H1 (cell line): ENCODE data around the gene RAD51C. TPM values are rescaled to one million over a fixed set of nuclear protein-coding genes. Genes with fewer than 3 reads are reported as not detected.

Source experiments
- CTCF ChIA-PET: fragments of 300-600 bp; sonication (Branson Sonifier 250); formaldehyde crosslinking; loops from one replicate; lab custom pipeline; 2021; ENCODE audit not compliant: partially characterized antibody; lab: Charles Lee
- POLR2A ChIA-PET: fragments of 300-600 bp; sonication (Branson Sonifier 250); formaldehyde crosslinking; loops from one replicate; lab custom pipeline; 2021; ENCODE audit warnings: inconsistent platforms; ENCODE audit not compliant: partially characterized antibody; lab: Charles Lee
- DNase-seq, 2 experiments: peaks; one replicate each; pipeline versions ENCODE4 v3.0.0 to v3.0.0-alpha.2; 2010 to 2022; ENCODE audit warnings: low spot score in 2 of 2, low read depth in 1 of 2, mixed read lengths in 1 of 2
- FAIRE-seq: peaks from 2 replicates; lab custom pipeline; 2011; peaks lifted over from hg19 to GRCh38; lab: Jason Lieb, UNC
- H2AFZ ChIP-seq: 2 replicates; pipeline ENCODE4 v1.8.1; 2012; ENCODE audit warnings: low read length, inconsistent platforms
- H2AK5ac ChIP-seq: 2 replicates; pipeline ENCODE4 v1.6.1; 2013; ENCODE audit warnings: low read depth, low read length
- H2BK120ac ChIP-seq: replicated peaks from 2 replicates; pipeline ENCODE3; 2013; ENCODE audit warnings: low read depth, low read length, inconsistent platforms
- H2BK12ac ChIP-seq: 2 replicates; pipeline ENCODE4 v1.6.1; 2013; ENCODE audit warnings: low read depth, low read length
- H2BK15ac ChIP-seq: 2 replicates; pipeline ENCODE4 v1.6.1; 2013; ENCODE audit warnings: low read length
- H2BK20ac ChIP-seq: 2 replicates; pipeline ENCODE4 v1.6.1; 2013; ENCODE audit warnings: low read length
- H2BK5ac ChIP-seq: 2 replicates; pipeline ENCODE4 v1.6.1; 2013; ENCODE audit warnings: low read depth, low read length
- H3K14ac ChIP-seq: 2 replicates; pipeline ENCODE4 v1.6.1; 2013; ENCODE audit warnings: inconsistent platforms; ENCODE audit not compliant: insufficient read length
- H3K18ac ChIP-seq: 2 replicates; pipeline ENCODE4 v1.6.1; 2013; ENCODE audit warnings: low read length; ENCODE audit errors: extremely low read depth
- H3K23ac ChIP-seq: 2 replicates; pipeline ENCODE4 v1.6.1; 2013; ENCODE audit warnings: inconsistent platforms; ENCODE audit not compliant: insufficient read length
- H3K23me2 ChIP-seq: 2 replicates; pipeline ENCODE4 v1.6.1; 2013; ENCODE audit warnings: low read depth, low read length
- H3K27ac ChIP-seq: 2 replicates; pipeline ENCODE4 v1.6.1; 2011; ENCODE audit warnings: low read depth, low read length, inconsistent platforms
- H3K27me3 ChIP-seq, 4 experiments: replicated peaks in 1 of 4; 1 replicate in 1 of 4; 2 replicates in 3 of 4; pipeline versions ENCODE4 v1.6.1 to v1.8.1; 2011 to 2013; ENCODE audit warnings: low read length in 3 of 4, mild to moderate bottlenecking in 3 of 4, inconsistent platforms in 2 of 4, mixed read lengths in 2 of 4, moderate library complexity in 1 of 4; ENCODE audit not compliant: control insufficient read depth in 3 of 4, insufficient read depth in 3 of 4; ENCODE audit errors: extremely low read depth in 1 of 4
- H3K36me3 ChIP-seq, 4 experiments: 2 replicates each; pipeline versions ENCODE4 v1.6.1 to v1.8.1; 2011 to 2013; ENCODE audit warnings: mild to moderate bottlenecking in 4 of 4, low read length in 3 of 4, moderate library complexity in 2 of 4, control low read depth in 1 of 4, inconsistent platforms in 1 of 4; ENCODE audit not compliant: insufficient read depth in 4 of 4, control insufficient read depth in 2 of 4
- H3K4ac ChIP-seq: replicated peaks from 2 replicates; pipeline ENCODE3; 2013; ENCODE audit warnings: low read length, low read depth, mixed read lengths, inconsistent platforms; ENCODE audit not compliant: insufficient read length
- H3K4me1 ChIP-seq, 4 experiments: replicated peaks in 1 of 4; 1 replicate in 1 of 4; 2 replicates in 3 of 4; pipeline versions ENCODE4 v1.6.1 to v1.8.1; 2011 to 2013; ENCODE audit warnings: low read length in 3 of 4, inconsistent platforms in 2 of 4, mixed read lengths in 1 of 4; ENCODE audit not compliant: insufficient read depth in 4 of 4, control insufficient read depth in 3 of 4
- H3K4me2 ChIP-seq, 2 experiments: 2 replicates each; pipeline versions ENCODE4 v1.6.1 to v1.8.1; 2011 to 2013; ENCODE audit warnings: low read depth in 2 of 2, low read length in 2 of 2, control low read depth in 1 of 2, inconsistent platforms in 1 of 2, mild to moderate bottlenecking in 1 of 2; ENCODE audit not compliant: insufficient read depth in 1 of 2
- H3K4me3 ChIP-seq, 4 experiments: fragments of 200-600, 300-600 bp in 1 of 4; sonication (generic), shearing (Covaris generic), sonication (Bioruptor Twin) in 1 of 4; 2 replicates each; pipeline versions ENCODE4 v1.5.1 to v1.8.1; 2011 to 2016; ENCODE audit warnings: low read length in 4 of 4, low read depth in 3 of 4, control low read depth in 2 of 4, inconsistent platforms in 2 of 4, mild to moderate bottlenecking in 2 of 4, mixed read lengths in 1 of 4, moderate library complexity in 1 of 4; ENCODE audit not compliant: insufficient read depth in 2 of 4; ENCODE audit errors: extremely low read depth in 1 of 4
- H3K56ac ChIP-seq: replicated peaks from 2 replicates; pipeline ENCODE3; 2013; ENCODE audit warnings: low read depth, mild to moderate bottlenecking, mixed read lengths, low read length, inconsistent platforms; ENCODE audit not compliant: insufficient read length
- H3K79me1 ChIP-seq: 2 replicates; pipeline ENCODE4 v1.6.1; 2013; ENCODE audit warnings: low read depth, low read length, control low read depth
- H3K79me2 ChIP-seq, 2 experiments: 2 replicates each; pipeline versions ENCODE4 v1.6.1 to v1.8.1; 2012 to 2013; ENCODE audit warnings: low read length in 2 of 2, mild to moderate bottlenecking in 2 of 2, inconsistent platforms in 1 of 2; ENCODE audit not compliant: insufficient read depth in 2 of 2, control insufficient read depth in 1 of 2
- H3K9ac ChIP-seq, 4 experiments: replicated peaks in 1 of 4; 1 replicate in 1 of 4; 2 replicates in 3 of 4; pipeline versions ENCODE4 v1.6.1 to v1.8.1; 2011 to 2013; ENCODE audit warnings: low read depth in 3 of 4, low read length in 3 of 4, control low read depth in 2 of 4, mild to moderate bottlenecking in 2 of 4, moderate library complexity in 2 of 4, inconsistent platforms in 1 of 4; ENCODE audit errors: extremely low read depth in 1 of 4
- H3K9me3 ChIP-seq, 2 experiments: 2 replicates each; pipeline versions ENCODE4 v1.6.1 to v1.8.1; 2012 to 2013; ENCODE audit warnings: mild to moderate bottlenecking in 2 of 2, moderate library complexity in 2 of 2, control low read depth in 1 of 2, inconsistent platforms in 1 of 2, low read depth in 1 of 2, low read length in 1 of 2, mixed read lengths in 1 of 2; ENCODE audit not compliant: insufficient read depth in 2 of 2
- H4K20me1 ChIP-seq, 2 experiments: replicated peaks in 1 of 2; 2 replicates each; pipeline versions ENCODE3 to v1.8.1; 2011 to 2013; ENCODE audit warnings: inconsistent platforms in 2 of 2, low read length in 2 of 2, mild to moderate bottlenecking in 1 of 2; ENCODE audit not compliant: insufficient read depth in 2 of 2, control insufficient read depth in 1 of 2
- H4K5ac ChIP-seq: 2 replicates; pipeline ENCODE4 v1.6.1; 2013; ENCODE audit warnings: low read length, low read depth, mixed read lengths, inconsistent platforms; ENCODE audit not compliant: insufficient read length
- H4K8ac ChIP-seq: 2 replicates; pipeline ENCODE4 v1.8.0; 2013; ENCODE audit warnings: mild to moderate bottlenecking, moderate library complexity, low read length, inconsistent platforms; ENCODE audit not compliant: insufficient read depth; ENCODE audit errors: extremely low read depth
- H4K91ac ChIP-seq: replicated peaks from 2 replicates; pipeline ENCODE3; 2013; ENCODE audit warnings: low read length, mixed read lengths, inconsistent platforms; ENCODE audit not compliant: insufficient read length
- ASH2L ChIP-seq: fragments of 200-600, 300-600 bp; sonication (generic); IDR thresholded peaks from one replicate; pipeline ENCODE4 v1.7.1; 2017; ENCODE audit warnings: low read length
- BACH1 ChIP-seq: IDR thresholded peaks from 2 replicates; pipeline ENCODE4 v1.6.1; 2012; ENCODE audit warnings: low read length, improper control_type of control experiment
- EP300 ChIP-seq, 2 experiments: IDR thresholded peaks; 1 replicate in 1 of 2; 2 replicates in 1 of 2; pipeline ENCODE4 v1.6.1; 2011 to 2012; ENCODE audit warnings: low read depth in 2 of 2, low read length in 2 of 2, mild to moderate bottlenecking in 2 of 2, borderline replicate concordance in 1 of 2, inconsistent platforms in 1 of 2, moderate library complexity in 1 of 2
- EZH2 ChIP-seq: fragments of 200-600 bp; sonication (generic); IDR thresholded peaks from 2 replicates; pipeline ENCODE4 v1.7.1; 2012; ENCODE audit warnings: low read depth, mild to moderate bottlenecking, moderate library complexity, low read length, inconsistent platforms; ENCODE audit not compliant: severe bottlenecking
- HDAC6 ChIP-seq: IDR thresholded peaks from one replicate; pipeline ENCODE4 v1.7.1; 2012; ENCODE audit warnings: low read depth, mild to moderate bottlenecking, inconsistent platforms, low read length, moderate library complexity
- MAFK ChIP-seq: IDR thresholded peaks from 2 replicates; pipeline ENCODE4 v1.6.1; 2012; ENCODE audit warnings: low read depth, mild to moderate bottlenecking, improper control_type of control experiment, low read length
- PHF8 ChIP-seq: fragments of 200-600 bp; sonication (generic); conservative IDR thresholded peaks from 2 replicates; pipeline ENCODE4 v1.7.1; 2012; ENCODE audit warnings: low read depth, mild to moderate bottlenecking, inconsistent platforms, low read length, moderate library complexity
- POLR2A ChIP-seq, 2 experiments: IDR thresholded peaks; 1 replicate in 1 of 2; 2 replicates in 1 of 2; pipeline ENCODE4 v1.6.1; 2011; ENCODE audit warnings: low read depth in 2 of 2, low read length in 2 of 2, mild to moderate bottlenecking in 2 of 2; ENCODE audit errors: control extremely low read depth in 1 of 2
- POLR2AphosphoS5 ChIP-seq: IDR thresholded peaks from 2 replicates; pipeline ENCODE4 v1.6.1; 2011; ENCODE audit warnings: low read depth, low read length
- POU5F1 ChIP-seq: IDR thresholded peaks from 2 replicates; pipeline ENCODE4 v1.6.1; 2011; ENCODE audit warnings: low read depth, mild to moderate bottlenecking, low read length, moderate library complexity
- RXRA ChIP-seq: IDR thresholded peaks from 2 replicates; pipeline ENCODE4 v1.6.1; 2011; ENCODE audit warnings: low read depth, mild to moderate bottlenecking, low read length, moderate library complexity; ENCODE audit not compliant: insufficient read depth
- SP4 ChIP-seq: IDR thresholded peaks from 2 replicates; pipeline ENCODE4 v1.6.1; 2012; ENCODE audit warnings: low read length, inconsistent platforms
- TAF1 ChIP-seq: IDR thresholded peaks from 2 replicates; pipeline ENCODE4 v1.6.1; 2011; ENCODE audit warnings: mild to moderate bottlenecking, low read depth, low read length
- WGBS, 2 experiments: shearing (Covaris generic) in 1 of 2; methylation state at CpG; one replicate each; pipeline versions ENCODE4 v1.1.6 to v1.1.7; 2013 to 2015; ENCODE audit warnings: low lambda C conversion rate in 2 of 2, mixed read lengths in 2 of 2, inconsistent platforms in 1 of 2, low coverage in 1 of 2, missing lambda C conversion rate in 1 of 2; ENCODE audit not compliant: insufficient replicate concordance in 2 of 2, insufficient coverage in 1 of 2, insufficient read length in 1 of 2; ENCODE audit errors: extremely low coverage in 1 of 2, missing lambda C conversion rate in 1 of 2; 5-methylcytosine and 5-hydroxymethylcytosine counted together
- polyA plus RNA-seq, 7 experiments: library from polyadenylated mRNA; depleted of rRNA in 3 of 7; stranded (reverse) in 5 of 7; unstranded in 2 of 7; fragments of >200 nt in 5 of 7; fragments of 200-250 nt in 2 of 7; gene quantifications; 1 replicate in 5 of 7; 2 replicates in 1 of 7; 4 replicates in 1 of 7; pipeline versions ENCODE4 v1.2.1 to v1.2.3, GENCODE V29; 2011 to 2013; ENCODE audit warnings: missing spikeins in 2 of 7, mixed read lengths in 2 of 7
- total RNA-seq: library from RNA; stranded (reverse); fragmentation: NEBNext Ultra II Directional; extraction: Animal tissue kit (Norgen Biotek cat#: 25700); gene quantifications from 2 replicates; pipeline ENCODE4 v1.2.1, GENCODE V29; 2021

The RAD51C gene
- total and polyA plus RNA-seq, 2 of the 8 experiments (the other 6 are each of a cell fraction or from before 2014, with no cell fraction given) = 10.4 to 21.7 TPM

DNA sequence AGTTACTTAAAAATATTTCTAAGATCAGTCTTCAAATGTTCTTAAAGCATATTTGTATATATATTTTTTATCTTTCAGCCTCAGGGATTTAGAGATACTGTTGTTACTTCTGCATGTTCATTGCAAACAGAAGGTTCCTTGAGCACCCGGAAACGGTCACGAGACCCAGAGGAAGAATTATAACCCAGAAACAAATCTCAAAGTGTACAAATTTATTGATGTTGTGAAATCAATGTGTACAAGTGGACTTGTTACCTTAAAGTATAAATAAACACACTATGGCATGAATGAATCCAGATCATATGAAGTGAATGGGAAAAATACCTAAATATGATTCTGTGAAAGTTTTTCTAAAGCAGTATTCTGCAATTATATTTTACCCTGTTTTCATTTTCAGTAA, 41.6 kb downstream of the RAD51C start:
- H2BK5ac ChIP-seq = no peak overlapping the region
- H3K9me3 ChIP-seq = no peaks in the 10 kb centered on the region
- no peak overlapping the region for H2AK5ac ChIP-seq
- no peak overlapping the region for H2BK120ac ChIP-seq
- H3K56ac ChIP-seq = no peak overlapping the region
- no peak overlapping the region for H3K4me3 ChIP-seq
- WGBS, 2 experiments = 97% methylated on average over 3 of the region's 3 CpGs; no CpG with 5 or more reads in 1 of the 2 experiments
- H3K4ac ChIP-seq = no peak overlapping the region
- H3K36me3 ChIP-seq = no peaks in the 10 kb centered on the region
- no peak overlapping the region for H2BK15ac ChIP-seq
- no peak for DNase-seq
- H3K14ac ChIP-seq = no peak overlapping the region
- H3K4me1 ChIP-seq = no peaks in the 10 kb centered on the region
- no peaks in the 10 kb centered on the region for H3K79me2 ChIP-seq
- no peak overlapping the region for H4K5ac ChIP-seq
- no peak overlapping the region for H2BK12ac ChIP-seq
- ChIA-PET POLR2A (no interaction called here), CTCF (interaction anchor here (1.2 kb wide), 1 partner anchor 146 kb away, joined by 5 read pairs; no protein-coding TSS in a partner anchor)
- no peak overlapping the region for H3K4me2 ChIP-seq
- H3K23ac ChIP-seq = no peak overlapping the region
- H4K8ac ChIP-seq = no peak overlapping the region
- H3K18ac ChIP-seq = no peak overlapping the region
- H4K91ac ChIP-seq = no peak overlapping the region
- H2BK20ac ChIP-seq = no peak overlapping the region
- H3K9ac ChIP-seq = no peak overlapping the region
- H2AFZ ChIP-seq = no peak overlapping the region
- no peaks in the 10 kb centered on the region for H3K23me2 ChIP-seq
- FAIRE-seq = no peak
- H3K27ac ChIP-seq = no peak overlapping the region
- no peaks in the 10 kb centered on the region for H4K20me1 ChIP-seq
- no peaks in the 10 kb centered on the region for H3K27me3 ChIP-seq
- H3K79me1 ChIP-seq = no peaks in the 10 kb centered on the region
- no peak for TF ChIP-seq EZH2
- no peak for TF ChIP-seq ASH2L
- no peak for TF ChIP-seq HDAC6
- TF ChIP-seq BACH1 = no peak
- no peak for TF ChIP-seq PHF8
- TF ChIP-seq SP4 = no peak
- no peak for TF ChIP-seq POLR2A (IDR thresholded peaks at IDR 0.05; ENCODE audit: control extremely low read depth in 1 of 2, low read depth in 2 of 2, low read length in 2 of 2)
- TF ChIP-seq MAFK = no peak
- TF ChIP-seq POLR2AphosphoS5 = no peak
- TF ChIP-seq EP300 (IDR thresholded peaks at IDR 0.05; ENCODE audit: borderline replicate concordance in 1 of 2, low read depth in 2 of 2, low read length in 2 of 2) = no peak
- TF ChIP-seq RXRA = no peak
- no peak for TF ChIP-seq TAF1
- no peak for TF ChIP-seq POU5F1
